HG02571 (cell line): ENCODE data around the gene NPR2.

Experiments used
- ATAC-seq: cut with Tn5 transposase; IDR thresholded peaks from one replicate; pipeline ENCODE4 v1.9.1; 2021; ENCODE audit warnings: mild to moderate bottlenecking, moderate library complexity; ENCODE audit not compliant: unreplicated experiment

NPR2 gene

GRCh38 chr9:35791297-35791921 lies at the start of gene NPR2:
Gene NPR2, plus strand, starts transcription at chr9:35791591. Its CDS starts 818 bp downstream, at chr9:35792409.
- ATAC-seq = no peak

- ATAC-seq = no peak
Measured at GRCh38 chr9:35741740-35742139, 49.7 kb upstream of the NPR2 start.

GRCh38 chr9:35743452-35743851 lies 47.9 kb upstream of the NPR2 start:
- no peak for ATAC-seq

GRCh38 chr9:35743880-35744518 lies 47.4 kb upstream of the NPR2 start:
- no peak for ATAC-seq

GRCh38 chr9:35745569-35745968 lies 45.8 kb upstream of the NPR2 start:
- ATAC-seq = no peak

GRCh38 chr9:35746583-35746982 lies 44.8 kb upstream of the NPR2 start:
- ATAC-seq = no peak

- peak; percentile 2 for ATAC-seq
Measured at GRCh38 chr9:35748242-35748857, 43.0 kb upstream of the NPR2 start.

- ATAC-seq = peak; percentile 77
Measured at GRCh38 chr9:35748858-35749514, 42.4 kb upstream of the NPR2 start, which contains the start of the genes GBA2 and RGP1. Gene GBA2, minus strand, starts transcription at chr9:35749228. Its CDS starts 524 bp downstream, at chr9:35748704. Gene RGP1, plus strand, starts transcription at chr9:35749287. Its CDS starts 469 bp downstream, at chr9:35749756.

GRCh38 chr9:35749515-35750255 lies 41.7 kb upstream of the NPR2 start:
- ATAC-seq = peak; percentile 38

GRCh38 chr9:35750256-35750531 lies 41.2 kb upstream of the NPR2 start:
- no peak for ATAC-seq

GRCh38 chr9:35753466-35753865 lies 37.9 kb upstream of the NPR2 start:
- no peak for ATAC-seq

- ATAC-seq = no peak
Measured at GRCh38 chr9:35754264-35754663, 37.1 kb upstream of the NPR2 start, which contains the start of gene MSMP. Gene MSMP, minus strand, starts transcription at chr9:35754276. Its CDS starts 147 bp downstream, at chr9:35754129.

GRCh38 chr9:35755071-35755470 lies 36.3 kb upstream of the NPR2 start:
- ATAC-seq = no peak

- ATAC-seq = peak; percentile 52
Measured at GRCh38 chr9:35756275-35757225, 34.8 kb upstream of the NPR2 start.

GRCh38 chr9:35757226-35757891 lies 34.0 kb upstream of the NPR2 start:
- ATAC-seq = peak; percentile 39

GRCh38 chr9:35757892-35758275 lies 33.5 kb upstream of the NPR2 start:
- ATAC-seq = no peak

GRCh38 chr9:35758475-35759050 lies 32.8 kb upstream of the NPR2 start:
- ATAC-seq = no peak

- no peak for ATAC-seq
Measured at GRCh38 chr9:35759795-35760194, 31.6 kb upstream of the NPR2 start.

- ATAC-seq = no peak
Measured at GRCh38 chr9:35760651-35761050, 30.7 kb upstream of the NPR2 start.
